H1 (cell line): ENCODE data around the gene GNAI1. TPM values are rescaled to one million over a fixed set of nuclear protein-coding genes. Genes with fewer than 3 reads are reported as not detected.

Experiments
- CTCF ChIA-PET: fragments of 300-600 bp; sonication (Branson Sonifier 250); formaldehyde crosslinking; loops from one replicate; lab custom pipeline; 2021; ENCODE audit not compliant: partially characterized antibody; lab: Charles Lee
- POLR2A ChIA-PET: fragments of 300-600 bp; sonication (Branson Sonifier 250); formaldehyde crosslinking; loops from one replicate; lab custom pipeline; 2021; ENCODE audit warnings: inconsistent platforms; ENCODE audit not compliant: partially characterized antibody; lab: Charles Lee
- DNase-seq, 2 experiments: peaks; one replicate each; pipeline versions ENCODE4 v3.0.0 to v3.0.0-alpha.2; 2010 to 2022; ENCODE audit warnings: low spot score in 2 of 2, low read depth in 1 of 2, mixed read lengths in 1 of 2
- FAIRE-seq: peaks from 2 replicates; lab custom pipeline; 2011; peaks lifted over from hg19 to GRCh38; lab: Jason Lieb, UNC
- H2AFZ ChIP-seq: 2 replicates; pipeline ENCODE4 v1.8.1; 2012; ENCODE audit warnings: low read length, inconsistent platforms
- H2AK5ac ChIP-seq: 2 replicates; pipeline ENCODE4 v1.6.1; 2013; ENCODE audit warnings: low read depth, low read length
- H2BK120ac ChIP-seq: replicated peaks from 2 replicates; pipeline ENCODE3; 2013; ENCODE audit warnings: low read depth, low read length, inconsistent platforms
- H2BK12ac ChIP-seq: 2 replicates; pipeline ENCODE4 v1.6.1; 2013; ENCODE audit warnings: low read depth, low read length
- H2BK15ac ChIP-seq: 2 replicates; pipeline ENCODE4 v1.6.1; 2013; ENCODE audit warnings: low read length
- H2BK20ac ChIP-seq: 2 replicates; pipeline ENCODE4 v1.6.1; 2013; ENCODE audit warnings: low read length
- H2BK5ac ChIP-seq: 2 replicates; pipeline ENCODE4 v1.6.1; 2013; ENCODE audit warnings: low read depth, low read length
- H3K14ac ChIP-seq: 2 replicates; pipeline ENCODE4 v1.6.1; 2013; ENCODE audit warnings: inconsistent platforms; ENCODE audit not compliant: insufficient read length
- H3K18ac ChIP-seq: 2 replicates; pipeline ENCODE4 v1.6.1; 2013; ENCODE audit warnings: low read length; ENCODE audit errors: extremely low read depth
- H3K23ac ChIP-seq: 2 replicates; pipeline ENCODE4 v1.6.1; 2013; ENCODE audit warnings: inconsistent platforms; ENCODE audit not compliant: insufficient read length
- H3K23me2 ChIP-seq: 2 replicates; pipeline ENCODE4 v1.6.1; 2013; ENCODE audit warnings: low read depth, low read length
- H3K27ac ChIP-seq: 2 replicates; pipeline ENCODE4 v1.6.1; 2011; ENCODE audit warnings: low read depth, low read length, inconsistent platforms
- H3K27me3 ChIP-seq, 4 experiments: replicated peaks in 1 of 4; 1 replicate in 1 of 4; 2 replicates in 3 of 4; pipeline versions ENCODE4 v1.6.1 to v1.8.1; 2011 to 2013; ENCODE audit warnings: low read length in 3 of 4, mild to moderate bottlenecking in 3 of 4, inconsistent platforms in 2 of 4, mixed read lengths in 2 of 4, moderate library complexity in 1 of 4; ENCODE audit not compliant: control insufficient read depth in 3 of 4, insufficient read depth in 3 of 4; ENCODE audit errors: extremely low read depth in 1 of 4
- H3K36me3 ChIP-seq, 4 experiments: 2 replicates each; pipeline versions ENCODE4 v1.6.1 to v1.8.1; 2011 to 2013; ENCODE audit warnings: mild to moderate bottlenecking in 4 of 4, low read length in 3 of 4, moderate library complexity in 2 of 4, control low read depth in 1 of 4, inconsistent platforms in 1 of 4; ENCODE audit not compliant: insufficient read depth in 4 of 4, control insufficient read depth in 2 of 4
- H3K4ac ChIP-seq: replicated peaks from 2 replicates; pipeline ENCODE3; 2013; ENCODE audit warnings: low read length, low read depth, mixed read lengths, inconsistent platforms; ENCODE audit not compliant: insufficient read length
- H3K4me1 ChIP-seq, 4 experiments: replicated peaks in 1 of 4; 1 replicate in 1 of 4; 2 replicates in 3 of 4; pipeline versions ENCODE4 v1.6.1 to v1.8.1; 2011 to 2013; ENCODE audit warnings: low read length in 3 of 4, inconsistent platforms in 2 of 4, mixed read lengths in 1 of 4; ENCODE audit not compliant: insufficient read depth in 4 of 4, control insufficient read depth in 3 of 4
- H3K4me2 ChIP-seq, 2 experiments: 2 replicates each; pipeline versions ENCODE4 v1.6.1 to v1.8.1; 2011 to 2013; ENCODE audit warnings: low read depth in 2 of 2, low read length in 2 of 2, control low read depth in 1 of 2, inconsistent platforms in 1 of 2, mild to moderate bottlenecking in 1 of 2; ENCODE audit not compliant: insufficient read depth in 1 of 2
- H3K4me3 ChIP-seq, 4 experiments: fragments of 200-600, 300-600 bp in 1 of 4; sonication (generic), shearing (Covaris generic), sonication (Bioruptor Twin) in 1 of 4; 2 replicates each; pipeline versions ENCODE4 v1.5.1 to v1.8.1; 2011 to 2016; ENCODE audit warnings: low read length in 4 of 4, low read depth in 3 of 4, control low read depth in 2 of 4, inconsistent platforms in 2 of 4, mild to moderate bottlenecking in 2 of 4, mixed read lengths in 1 of 4, moderate library complexity in 1 of 4; ENCODE audit not compliant: insufficient read depth in 2 of 4; ENCODE audit errors: extremely low read depth in 1 of 4
- H3K56ac ChIP-seq: replicated peaks from 2 replicates; pipeline ENCODE3; 2013; ENCODE audit warnings: low read depth, mild to moderate bottlenecking, mixed read lengths, low read length, inconsistent platforms; ENCODE audit not compliant: insufficient read length
- H3K79me1 ChIP-seq: 2 replicates; pipeline ENCODE4 v1.6.1; 2013; ENCODE audit warnings: low read depth, low read length, control low read depth
- H3K79me2 ChIP-seq, 2 experiments: 2 replicates each; pipeline versions ENCODE4 v1.6.1 to v1.8.1; 2012 to 2013; ENCODE audit warnings: low read length in 2 of 2, mild to moderate bottlenecking in 2 of 2, inconsistent platforms in 1 of 2; ENCODE audit not compliant: insufficient read depth in 2 of 2, control insufficient read depth in 1 of 2
- H3K9ac ChIP-seq, 4 experiments: replicated peaks in 1 of 4; 1 replicate in 1 of 4; 2 replicates in 3 of 4; pipeline versions ENCODE4 v1.6.1 to v1.8.1; 2011 to 2013; ENCODE audit warnings: low read depth in 3 of 4, low read length in 3 of 4, control low read depth in 2 of 4, mild to moderate bottlenecking in 2 of 4, moderate library complexity in 2 of 4, inconsistent platforms in 1 of 4; ENCODE audit errors: extremely low read depth in 1 of 4
- H3K9me3 ChIP-seq, 2 experiments: 2 replicates each; pipeline versions ENCODE4 v1.6.1 to v1.8.1; 2012 to 2013; ENCODE audit warnings: mild to moderate bottlenecking in 2 of 2, moderate library complexity in 2 of 2, control low read depth in 1 of 2, inconsistent platforms in 1 of 2, low read depth in 1 of 2, low read length in 1 of 2, mixed read lengths in 1 of 2; ENCODE audit not compliant: insufficient read depth in 2 of 2
- H4K20me1 ChIP-seq, 2 experiments: replicated peaks in 1 of 2; 2 replicates each; pipeline versions ENCODE3 to v1.8.1; 2011 to 2013; ENCODE audit warnings: inconsistent platforms in 2 of 2, low read length in 2 of 2, mild to moderate bottlenecking in 1 of 2; ENCODE audit not compliant: insufficient read depth in 2 of 2, control insufficient read depth in 1 of 2
- H4K5ac ChIP-seq: 2 replicates; pipeline ENCODE4 v1.6.1; 2013; ENCODE audit warnings: low read length, low read depth, mixed read lengths, inconsistent platforms; ENCODE audit not compliant: insufficient read length
- H4K8ac ChIP-seq: 2 replicates; pipeline ENCODE4 v1.8.0; 2013; ENCODE audit warnings: mild to moderate bottlenecking, moderate library complexity, low read length, inconsistent platforms; ENCODE audit not compliant: insufficient read depth; ENCODE audit errors: extremely low read depth
- H4K91ac ChIP-seq: replicated peaks from 2 replicates; pipeline ENCODE3; 2013; ENCODE audit warnings: low read length, mixed read lengths, inconsistent platforms; ENCODE audit not compliant: insufficient read length
- EZH2 ChIP-seq: fragments of 200-600 bp; sonication (generic); IDR thresholded peaks from 2 replicates; pipeline ENCODE4 v1.7.1; 2012; ENCODE audit warnings: low read depth, mild to moderate bottlenecking, moderate library complexity, low read length, inconsistent platforms; ENCODE audit not compliant: severe bottlenecking
- NANOG ChIP-seq: IDR thresholded peaks from 2 replicates; pipeline ENCODE4 v1.6.1; 2011; ENCODE audit warnings: low read length, low read depth, mild to moderate bottlenecking, inconsistent platforms; ENCODE audit not compliant: insufficient read depth, poor library complexity, severe bottlenecking
- SAP30 ChIP-seq: fragments of 300-600 bp; sonication (generic); IDR thresholded peaks from 2 replicates; pipeline ENCODE4 v1.7.1; 2012; ENCODE audit warnings: low read length, moderate library complexity, mild to moderate bottlenecking, inconsistent platforms; ENCODE audit not compliant: insufficient read depth, insufficient replicate concordance
- SP4 ChIP-seq: IDR thresholded peaks from 2 replicates; pipeline ENCODE4 v1.6.1; 2012; ENCODE audit warnings: low read length, inconsistent platforms
- SUZ12 ChIP-seq: fragments of 200-600 bp; sonication (generic); IDR thresholded peaks from 2 replicates; pipeline ENCODE4 v1.6.1; 2012; ENCODE audit warnings: mild to moderate bottlenecking, inconsistent platforms, low read length, moderate library complexity, mixed read lengths
- WGBS, 2 experiments: shearing (Covaris generic) in 1 of 2; methylation state at CpG; one replicate each; pipeline versions ENCODE4 v1.1.6 to v1.1.7; 2013 to 2015; ENCODE audit warnings: low lambda C conversion rate in 2 of 2, mixed read lengths in 2 of 2, inconsistent platforms in 1 of 2, low coverage in 1 of 2, missing lambda C conversion rate in 1 of 2; ENCODE audit not compliant: insufficient replicate concordance in 2 of 2, insufficient coverage in 1 of 2, insufficient read length in 1 of 2; ENCODE audit errors: extremely low coverage in 1 of 2, missing lambda C conversion rate in 1 of 2; 5-methylcytosine and 5-hydroxymethylcytosine counted together
- polyA plus RNA-seq, 7 experiments: library from polyadenylated mRNA; depleted of rRNA in 3 of 7; stranded (reverse) in 5 of 7; unstranded in 2 of 7; fragments of >200 nt in 5 of 7; fragments of 200-250 nt in 2 of 7; gene quantifications; 1 replicate in 5 of 7; 2 replicates in 1 of 7; 4 replicates in 1 of 7; pipeline versions ENCODE4 v1.2.1 to v1.2.3, GENCODE V29; 2011 to 2013; ENCODE audit warnings: missing spikeins in 2 of 7, mixed read lengths in 2 of 7
- total RNA-seq: library from RNA; stranded (reverse); fragmentation: NEBNext Ultra II Directional; extraction: Animal tissue kit (Norgen Biotek cat#: 25700); gene quantifications from 2 replicates; pipeline ENCODE4 v1.2.1, GENCODE V29; 2021
- TF ChIP-seq, protein P1 (sequence below): IDR thresholded peaks from 2 replicates; pipeline ENCODE4 v1.6.1; 2012; ENCODE audit warnings: low read length, inconsistent platforms

Gene GNAI1
- total and polyA plus RNA-seq, 2 of the 8 experiments (the other 6 are each of a cell fraction or from before 2014, with no cell fraction given) = 8.0 to 29.5 TPM

DNA sequence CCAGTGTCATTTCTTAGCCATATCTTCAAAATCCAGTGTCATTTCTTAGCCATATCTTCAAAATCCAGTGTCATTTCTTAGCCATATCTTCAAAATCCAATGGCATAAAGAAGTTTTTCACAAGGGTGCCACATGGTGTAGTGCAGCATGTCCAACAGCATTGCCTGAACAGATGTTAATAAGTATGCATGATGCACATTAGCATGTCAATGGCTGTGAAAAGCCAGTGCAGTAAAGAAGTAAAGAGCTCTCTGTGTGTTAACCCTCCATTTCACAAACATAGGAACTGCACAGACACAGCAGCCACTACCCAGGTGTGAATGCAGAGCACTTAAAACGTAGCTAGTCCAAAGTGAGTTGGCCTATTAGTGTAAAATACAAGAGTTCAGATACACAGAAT is 89.8 kb downstream of the GNAI1 start:
- Histone ChIP-seq H2AK5ac (no peak overlapping the region), H2BK5ac (no peak overlapping the region), H3K9me3 (no peaks in the 10 kb centered on the region), H3K4me2 (no peak overlapping the region), H2BK12ac (no peak overlapping the region), H3K27me3 (no peaks in the 10 kb centered on the region), H3K4me3 (no peak overlapping the region), H4K8ac (no peak overlapping the region), H4K91ac (no peak overlapping the region), H3K27ac (no peak overlapping the region), H3K23ac (no peak overlapping the region), H3K79me2 (no peaks in the 10 kb centered on the region), H2AFZ (no peak overlapping the region), H3K4ac (no peak overlapping the region), H2BK120ac (no peak overlapping the region), H3K18ac (no peak overlapping the region), H3K79me1 (no peaks in the 10 kb centered on the region), H3K36me3 (peaks cover 0 to 3% (median 0%) of the 10 kb centered on the region in 4 experiments; a peak in 1 of 8 replicates), H4K5ac (no peak overlapping the region), H4K20me1 (no peaks in the 10 kb centered on the region), H2BK15ac (no peak overlapping the region), H3K9ac (no peak overlapping the region), H3K23me2 (no peaks in the 10 kb centered on the region; the same call in 1 of the 2 replicates), H3K56ac (no peak overlapping the region), H2BK20ac (no peak overlapping the region), H3K14ac (no peak overlapping the region), H3K4me1 (peaks cover 0 to 5% (median 3%) of the 10 kb centered on the region in 4 experiments; a peak in 5 of 7 replicates)
- TF ChIP-seq EZH2 = no peak
- no peak for TF ChIP-seq SAP30
- TF ChIP-seq NANOG = no peak
- no peak for TF ChIP-seq SP4
- TF ChIP-seq SUZ12 = no peak
- TF ChIP-seq, protein P1, sequence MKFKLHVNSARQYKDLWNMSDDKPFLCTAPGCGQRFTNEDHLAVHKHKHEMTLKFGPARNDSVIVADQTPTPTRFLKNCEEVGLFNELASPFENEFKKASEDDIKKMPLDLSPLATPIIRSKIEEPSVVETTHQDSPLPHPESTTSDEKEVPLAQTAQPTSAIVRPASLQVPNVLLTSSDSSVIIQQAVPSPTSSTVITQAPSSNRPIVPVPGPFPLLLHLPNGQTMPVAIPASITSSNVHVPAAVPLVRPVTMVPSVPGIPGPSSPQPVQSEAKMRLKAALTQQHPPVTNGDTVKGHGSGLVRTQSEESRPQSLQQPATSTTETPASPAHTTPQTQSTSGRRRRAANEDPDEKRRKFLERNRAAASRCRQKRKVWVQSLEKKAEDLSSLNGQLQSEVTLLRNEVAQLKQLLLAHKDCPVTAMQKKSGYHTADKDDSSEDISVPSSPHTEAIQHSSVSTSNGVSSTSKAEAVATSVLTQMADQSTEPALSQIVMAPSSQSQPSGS = no peak
- POLR2A ChIA-PET = no interaction called here
- CTCF ChIA-PET = interaction anchor here (1.6 to 2.0 kb wide), 4 partner anchors 8 to 128 kb away, joined by 4 to 8 read pairs (median 6); partner anchors contain the start of gene GNAI1
- WGBS, 2 experiments = 79% methylated on average over 1 of the region's 1 CpG; no CpG with 5 or more reads in 1 of the 2 experiments
- no peak for DNase-seq
- no peak for FAIRE-seq
